AG04450 (cell line): ENCODE measurements around the gene CNN2. TPM values are rescaled to one million over a fixed set of nuclear protein-coding genes. Genes with fewer than 3 reads are reported as not detected.

ENCODE experiments used
- CTCF ChIA-PET: fragments of 300-600, 350-600 bp; formaldehyde crosslinking; extraction: SDS; loops from one replicate; lab custom pipeline; 2022; ENCODE audit warnings: antibody characterized with exemption, inconsistent platforms; lab: Charles Lee
- POLR2A ChIA-PET: fragments of 350-600 bp; formaldehyde crosslinking; extraction: SDS; loops from one replicate; lab custom pipeline; 2021; ENCODE audit warnings: antibody characterized with exemption, inconsistent platforms; lab: Yijun Ruan, JAX
- DNase-seq: peaks from one replicate; pipeline ENCODE4 v3.0.0-alpha.2; 2011; ENCODE audit warnings: low read depth, low spot score
- H3K27ac ChIP-seq: one replicate; pipeline ENCODE4 v1.5.1; 2012; ENCODE audit warnings: low read depth, low read length, control low read depth
- H3K27me3 ChIP-seq: one replicate; pipeline ENCODE4 v1.6.0; 2012; ENCODE audit warnings: low read length; ENCODE audit not compliant: control insufficient read depth, insufficient read depth
- H3K4me3 ChIP-seq: 2 replicates; pipeline ENCODE4 v1.5.1; 2011; ENCODE audit warnings: mild to moderate bottlenecking, low read depth, low read length, control low read depth
- H3K9me3 ChIP-seq: 2 replicates; pipeline ENCODE4 v1.5.1; 2012; ENCODE audit warnings: low read length; ENCODE audit not compliant: control insufficient read depth, insufficient read depth
- polyA plus RNA-seq: library from polyadenylated mRNA; depleted of rRNA; stranded (reverse); fragments of >200 nt; gene quantifications from 2 replicates; pipeline ENCODE4 v1.2.3, GENCODE V29; 2011
- TF ChIP-seq, protein P1 (sequence below): IDR thresholded peaks from 2 replicates; pipeline ENCODE4 v1.5.1; 2011; ENCODE audit warnings: low read depth, low read length, control low read depth, inconsistent platforms

The CNN2 gene
- polyA plus RNA-seq, 1 experiment = 302 TPM

DNA sequence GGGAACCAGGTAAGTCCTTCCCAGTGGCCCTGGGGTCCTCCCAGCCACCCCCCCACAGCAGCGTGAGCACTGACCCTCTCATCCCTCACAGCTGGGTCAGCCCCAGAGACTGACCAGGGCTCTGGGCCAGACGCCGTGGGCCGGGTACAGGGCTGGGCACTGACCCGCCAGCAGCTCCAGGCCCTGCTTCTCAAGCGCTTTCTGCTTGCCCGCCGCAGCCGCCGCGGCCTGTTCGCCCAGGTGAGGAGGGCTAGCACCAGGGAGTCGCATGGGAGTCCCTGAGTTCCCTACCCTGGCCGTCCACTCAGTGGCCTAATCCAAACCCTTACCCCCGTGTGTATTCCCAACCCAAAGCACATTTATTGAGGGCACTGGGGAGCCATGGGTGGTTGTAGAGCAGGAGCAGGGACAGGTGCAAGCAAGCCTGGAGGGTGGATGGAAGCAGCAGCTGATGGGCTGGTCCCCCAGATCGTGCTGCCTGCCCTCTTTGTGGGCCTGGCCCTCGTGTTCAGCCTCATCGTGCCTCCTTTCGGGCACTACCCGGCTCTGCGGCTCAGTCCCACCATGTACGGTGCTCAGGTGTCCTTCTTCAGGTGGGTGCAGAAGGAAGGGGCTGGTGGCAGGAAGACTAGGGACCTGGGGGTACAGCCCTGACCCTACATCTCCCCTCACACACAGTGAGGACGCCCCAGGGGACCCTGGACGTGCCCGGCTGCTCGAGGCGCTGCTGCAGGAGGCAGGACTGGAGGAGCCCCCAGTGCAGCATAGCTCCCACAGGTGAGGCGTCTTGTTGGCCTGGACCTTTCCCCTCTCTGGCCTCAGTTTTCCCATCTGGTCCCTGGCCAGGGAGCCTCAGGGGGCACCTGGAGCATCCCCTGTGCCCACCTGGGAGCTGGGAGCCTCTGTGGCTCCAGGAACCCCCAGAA is 28.0 kb downstream of the CNN2 start:
- Histone ChIP-seq H3K27ac (no peak overlapping the region), H3K9me3 (peaks cover 72% of the 10 kb centered on the region), H3K4me3 (no peak overlapping the region), H3K27me3 (peaks cover 2% of the 10 kb centered on the region)
- TF ChIP-seq, protein P1, sequence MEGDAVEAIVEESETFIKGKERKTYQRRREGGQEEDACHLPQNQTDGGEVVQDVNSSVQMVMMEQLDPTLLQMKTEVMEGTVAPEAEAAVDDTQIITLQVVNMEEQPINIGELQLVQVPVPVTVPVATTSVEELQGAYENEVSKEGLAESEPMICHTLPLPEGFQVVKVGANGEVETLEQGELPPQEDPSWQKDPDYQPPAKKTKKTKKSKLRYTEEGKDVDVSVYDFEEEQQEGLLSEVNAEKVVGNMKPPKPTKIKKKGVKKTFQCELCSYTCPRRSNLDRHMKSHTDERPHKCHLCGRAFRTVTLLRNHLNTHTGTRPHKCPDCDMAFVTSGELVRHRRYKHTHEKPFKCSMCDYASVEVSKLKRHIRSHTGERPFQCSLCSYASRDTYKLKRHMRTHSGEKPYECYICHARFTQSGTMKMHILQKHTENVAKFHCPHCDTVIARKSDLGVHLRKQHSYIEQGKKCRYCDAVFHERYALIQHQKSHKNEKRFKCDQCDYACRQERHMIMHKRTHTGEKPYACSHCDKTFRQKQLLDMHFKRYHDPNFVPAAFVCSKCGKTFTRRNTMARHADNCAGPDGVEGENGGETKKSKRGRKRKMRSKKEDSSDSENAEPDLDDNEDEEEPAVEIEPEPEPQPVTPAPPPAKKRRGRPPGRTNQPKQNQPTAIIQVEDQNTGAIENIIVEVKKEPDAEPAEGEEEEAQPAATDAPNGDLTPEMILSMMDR = no peak
- ChIA-PET CTCF (no interaction called here), POLR2A (no interaction called here)
- no peak for DNase-seq

- Histone ChIP-seq H3K27me3 (peaks cover 2% of the 10 kb centered on the region), H3K4me3 (no peak overlapping the region), H3K27ac (no peak overlapping the region), H3K9me3 (peaks cover 75% of the 10 kb centered on the region)
- CTCF ChIA-PET = no interaction called here
- POLR2A ChIA-PET = no interaction called here
- no peak for DNase-seq
- TF ChIP-seq, protein P1 = no peak
Measured at GRCh38 chr19:1055028-1055425, 28.6 kb downstream of the CNN2 start.

DNA sequence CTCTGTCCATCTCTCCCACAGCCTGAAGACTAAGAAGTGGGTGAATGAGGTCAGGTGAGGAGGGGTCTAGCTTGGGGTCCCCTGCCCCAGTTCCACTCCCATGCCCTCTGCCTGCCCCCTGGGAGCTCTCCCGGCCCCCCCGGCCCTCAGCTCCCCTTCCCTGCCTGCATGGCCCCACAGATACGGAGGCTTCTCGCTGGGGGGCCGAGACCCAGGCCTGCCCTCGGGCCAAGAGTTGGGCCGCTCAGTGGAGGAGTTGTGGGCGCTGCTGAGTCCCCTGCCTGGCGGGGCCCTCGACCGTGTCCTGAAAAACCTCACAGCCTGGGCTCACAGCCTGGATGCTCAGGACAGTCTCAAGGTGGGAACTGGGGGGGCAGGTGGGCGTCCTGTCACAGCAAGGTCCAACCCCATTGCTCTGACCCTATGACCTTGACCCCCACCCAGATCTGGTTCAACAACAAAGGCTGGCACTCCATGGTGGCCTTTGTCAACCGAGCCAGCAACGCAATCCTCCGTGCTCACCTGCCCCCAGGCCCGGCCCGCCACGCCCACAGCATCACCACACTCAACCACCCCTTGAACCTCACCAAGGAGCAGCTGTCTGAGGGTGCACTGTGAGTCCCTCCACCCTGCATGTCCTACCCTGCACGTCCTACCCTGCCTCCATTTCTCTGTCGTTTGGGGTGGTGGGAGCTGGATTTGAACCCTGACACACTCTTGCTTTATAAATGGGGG is 29.6 kb downstream of the CNN2 start:
- TF ChIP-seq, protein P1 = no peak
- no peak overlapping the region for H3K4me3 ChIP-seq
- no peak for DNase-seq
- no peak overlapping the region for H3K27ac ChIP-seq
- ChIA-PET CTCF (no interaction called here), POLR2A (interaction anchor here (0.7 kb wide), 1 partner anchor 12 kb away, joined by 5 read pairs; no protein-coding TSS in a partner anchor)
- peaks cover 74% of the 10 kb centered on the region for H3K9me3 ChIP-seq
- H3K27me3 ChIP-seq = peaks cover 2% of the 10 kb centered on the region

DNA sequence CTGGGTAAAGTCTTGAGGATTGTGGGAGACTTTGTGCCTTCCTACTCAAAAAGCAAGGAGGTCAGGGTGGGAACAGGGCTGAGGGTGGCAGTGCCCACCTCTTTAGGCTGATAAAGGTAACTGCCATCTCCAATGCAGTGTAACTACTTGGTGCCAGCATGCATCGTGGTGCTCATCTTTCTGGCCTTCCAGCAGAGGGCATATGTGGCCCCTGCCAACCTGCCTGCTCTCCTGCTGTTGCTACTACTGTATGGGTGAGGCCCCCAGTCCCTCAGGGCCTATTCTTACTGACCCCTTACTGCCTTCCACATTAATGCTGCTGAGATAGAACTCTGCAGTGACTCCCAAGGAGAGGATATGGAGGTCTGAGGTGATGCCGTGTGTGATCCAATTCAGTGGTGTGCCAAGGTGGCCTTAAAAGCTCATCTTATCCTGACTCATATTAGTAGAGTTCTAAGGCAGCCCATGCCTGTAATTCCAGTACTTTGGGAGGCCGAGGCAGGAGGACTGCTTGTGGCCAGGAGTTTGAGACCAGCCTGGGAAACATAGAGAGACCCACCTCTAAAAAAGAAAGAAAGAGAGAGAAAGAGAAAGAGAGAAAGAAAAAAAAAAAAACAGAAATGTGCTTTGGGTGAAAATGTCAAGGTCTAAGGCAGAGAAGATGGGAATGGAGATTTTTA is 30.9 kb downstream of the CNN2 start:
- peaks cover 71% of the 10 kb centered on the region for H3K9me3 ChIP-seq
- ChIA-PET POLR2A (interaction anchor here (0.6 kb wide), 1 partner anchor 15 kb away, joined by 5 read pairs; no protein-coding TSS in a partner anchor), CTCF (interaction anchor here (1.3 kb wide), 1 partner anchor 187 kb away, joined by 6 read pairs; no protein-coding TSS in a partner anchor)
- peaks cover 2% of the 10 kb centered on the region for H3K27me3 ChIP-seq
- H3K4me3 ChIP-seq = no peak overlapping the region
- TF ChIP-seq, protein P1 = no peak
- DNase-seq = no peak
- H3K27ac ChIP-seq = no peak overlapping the region
